ENCODE data around the gene BCAS4.
"Not testable (repeated sequence)": the region's sequence is repeated elsewhere in the genome, so short reads cannot be mapped to it uniquely, and the experiment has no call there.

BCAS4 gene

DNA sequence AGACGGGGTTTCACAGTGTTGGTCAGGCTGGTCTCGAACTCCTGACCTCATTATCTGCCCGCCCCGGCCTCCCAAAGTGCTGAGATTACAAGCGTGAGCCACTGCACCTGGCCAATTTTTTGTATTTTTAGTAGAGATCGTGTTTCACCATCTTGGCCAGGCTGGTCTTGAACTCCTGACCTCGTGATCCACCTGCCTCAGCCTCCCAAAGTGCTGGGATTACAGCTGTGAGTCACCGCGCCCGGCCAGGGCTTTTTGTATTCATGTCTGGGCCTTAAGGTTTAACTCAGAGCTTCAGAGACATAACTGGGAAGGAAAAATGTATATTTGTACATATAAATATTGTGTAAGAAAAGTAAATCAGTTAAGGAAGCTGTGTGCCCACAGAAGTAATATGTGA is 29.6 kb upstream of the BCAS4 start:
- not testable (repeated sequence) for H3K27ac Mint-ChIP-seq; H3K9me3 Mint-ChIP-seq; H3K4me1 Mint-ChIP-seq; ATAC-seq; H3K4me3 Mint-ChIP-seq; DNase-seq (ENCODE audit: low spot score in 2 of 2); H3K36me3 Mint-ChIP-seq

DNA sequence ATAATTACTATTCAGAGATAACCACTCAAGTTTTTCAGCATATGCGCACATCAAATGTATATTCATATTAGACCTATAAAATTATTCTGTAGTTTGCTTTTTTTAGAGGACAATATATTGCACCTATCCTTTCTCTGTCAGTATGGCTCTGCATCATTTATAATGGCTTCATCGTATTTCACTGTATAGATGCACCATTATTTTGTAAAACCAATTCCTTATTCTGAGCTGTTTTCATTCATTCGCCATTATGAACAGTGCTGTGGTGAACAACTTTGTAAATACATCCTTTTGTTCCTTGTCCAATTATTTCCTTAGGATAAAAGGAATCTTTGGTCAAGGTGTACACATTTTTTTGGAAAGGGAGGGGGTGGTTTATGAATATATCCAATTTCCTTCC is 29.2 kb upstream of the BCAS4 start:
- Mint-ChIP-seq H3K27ac (no peak overlapping the region), H3K4me3 (no peak overlapping the region)

DNA sequence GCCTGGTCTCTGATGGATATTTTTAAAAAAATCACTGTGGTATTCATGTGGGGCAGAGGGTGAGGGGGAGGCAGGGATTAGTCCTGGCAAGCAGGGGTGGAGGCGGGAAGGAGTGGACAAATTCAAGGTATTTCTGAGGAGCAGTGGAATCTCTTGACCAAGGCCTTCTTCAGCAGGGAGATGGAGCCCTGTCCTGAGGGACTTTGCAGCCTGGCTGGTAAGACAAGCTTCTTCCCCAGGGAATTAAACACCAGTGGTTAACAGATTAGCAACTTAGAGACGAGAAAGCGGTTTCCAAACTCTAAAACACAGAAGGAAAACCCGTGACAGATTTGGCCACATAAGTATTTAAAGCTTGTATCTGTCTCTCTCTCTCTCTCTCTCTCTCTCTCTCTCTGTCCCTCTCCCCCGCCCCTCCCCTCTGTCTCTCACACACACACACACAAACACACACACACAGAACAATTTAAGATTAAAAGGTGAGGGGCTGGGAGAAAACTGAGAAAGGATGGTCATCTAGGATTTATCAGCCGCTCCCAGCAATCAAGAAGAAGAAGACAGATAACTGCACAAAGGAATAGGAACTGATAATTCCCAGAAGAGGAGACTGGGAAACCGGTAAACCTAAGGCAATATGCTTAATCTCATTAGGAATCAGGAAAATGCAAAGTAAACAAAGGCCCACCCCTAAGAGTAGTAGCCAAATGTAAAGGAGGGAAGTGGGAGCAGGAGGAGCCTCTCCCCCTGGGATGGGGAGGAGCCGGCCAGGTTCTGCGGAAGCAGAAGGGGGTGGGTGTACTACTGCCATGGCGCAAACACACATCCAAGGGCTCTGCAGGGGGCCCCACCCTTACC is 27.7 kb upstream of the BCAS4 start:
- H3K9me3 Mint-ChIP-seq; H3K36me3 Mint-ChIP-seq; H3K4me1 Mint-ChIP-seq; H3K27ac Mint-ChIP-seq; ATAC-seq; H3K4me3 Mint-ChIP-seq; DNase-seq (ENCODE audit: low spot score in 2 of 2): not testable (repeated sequence)

More for the DNA sequence above, 29.2 kb upstream of the BCAS4 start:
- DNase-seq (ENCODE audit: low spot score in 2 of 2) (no peak), ATAC-seq (no peak)
- Mint-ChIP-seq H3K36me3 (no peaks in the 10 kb centered on the region), H3K9me3 (no peaks in the 10 kb centered on the region), H3K4me1 (no peaks in the 10 kb centered on the region)

DNA sequence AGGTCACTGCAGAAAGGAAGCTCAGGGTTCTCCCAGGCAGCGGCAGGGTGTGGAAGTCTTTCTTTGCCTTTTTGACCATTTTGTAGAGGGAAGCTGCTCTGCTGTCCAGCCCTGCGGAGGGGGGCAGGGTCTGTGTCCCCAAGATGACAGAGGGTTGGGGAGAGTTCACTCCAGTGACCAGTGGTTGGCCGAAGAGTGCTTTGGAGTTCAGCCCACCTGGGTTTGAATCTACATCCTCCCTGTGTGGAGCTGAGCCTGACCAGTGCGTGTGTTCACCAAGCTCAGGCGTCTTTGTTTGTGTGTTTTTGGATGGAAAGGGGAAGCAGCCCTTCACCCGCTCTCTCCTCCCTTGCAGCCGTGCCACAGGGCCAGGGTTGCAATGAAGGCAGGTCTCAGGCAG is 25.9 kb upstream of the BCAS4 start:
- H3K27ac Mint-ChIP-seq; H3K4me1 Mint-ChIP-seq; DNase-seq (ENCODE audit: low spot score in 2 of 2); H3K36me3 Mint-ChIP-seq; ATAC-seq; H3K9me3 Mint-ChIP-seq; H3K4me3 Mint-ChIP-seq: not testable (repeated sequence)

DNA sequence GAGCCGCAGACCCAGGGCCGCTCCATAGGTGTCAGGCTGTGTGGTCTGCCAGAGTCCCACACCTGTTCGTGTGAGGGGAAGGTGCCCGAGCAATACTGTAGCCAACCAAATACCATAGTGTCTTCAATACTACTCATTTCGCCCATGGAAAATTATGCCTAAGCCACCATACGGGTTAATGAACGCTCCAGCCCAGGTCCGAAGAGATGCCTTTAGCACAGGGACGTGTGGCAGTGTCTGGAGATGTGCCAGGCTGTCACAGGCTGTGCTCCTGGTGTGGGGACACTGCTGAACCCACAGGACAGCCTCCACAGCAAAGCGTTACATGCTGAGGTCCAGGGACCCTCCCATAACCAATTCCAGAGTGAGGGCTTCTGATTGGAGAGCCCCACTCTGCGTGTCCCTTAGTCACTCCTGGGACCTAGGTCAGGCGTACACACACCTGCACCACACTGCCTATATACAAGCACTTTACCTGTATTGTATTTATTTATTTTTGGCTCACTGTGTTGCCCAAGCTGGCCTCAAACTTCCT is 25.2 kb upstream of the BCAS4 start:
- not testable (repeated sequence) for DNase-seq (ENCODE audit: low spot score in 2 of 2); H3K4me3 Mint-ChIP-seq; H3K36me3 Mint-ChIP-seq; H3K27ac Mint-ChIP-seq; H3K4me1 Mint-ChIP-seq; H3K9me3 Mint-ChIP-seq
- peak; percentile 26 for ATAC-seq

DNA sequence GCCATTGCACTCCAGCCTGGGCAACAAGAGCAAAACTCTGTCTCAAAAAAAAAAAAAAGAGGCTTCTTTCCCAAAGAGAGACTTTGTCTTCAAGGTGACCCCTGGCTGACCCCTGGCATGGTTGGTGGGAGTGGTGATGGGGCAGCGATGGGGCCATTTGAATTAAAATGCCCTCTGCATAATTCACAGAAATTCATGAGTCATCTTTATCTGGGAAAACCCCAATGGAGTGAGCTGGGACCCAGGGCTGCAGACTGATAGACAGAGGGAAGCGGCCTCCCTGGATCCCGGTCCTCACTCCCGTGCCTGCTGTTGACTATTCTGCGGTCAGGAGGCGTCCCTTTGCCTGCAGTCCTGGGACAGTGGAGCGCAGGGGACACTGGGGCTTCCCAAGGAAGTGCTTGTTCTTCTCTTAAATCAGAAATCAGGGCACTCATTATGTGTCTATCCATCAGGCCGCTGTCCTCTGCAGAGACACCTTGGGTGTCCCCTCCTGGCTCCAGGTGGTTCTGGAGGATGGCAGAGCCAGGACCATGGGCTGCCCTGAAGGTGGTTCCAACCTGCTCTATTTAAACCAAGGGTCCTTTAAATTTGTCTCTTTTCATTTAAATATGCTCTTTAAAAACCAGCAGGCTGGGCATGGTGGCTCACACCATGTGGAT is 23.3 kb upstream of the BCAS4 start:
- H3K9me3 Mint-ChIP-seq; ATAC-seq; DNase-seq (ENCODE audit: low spot score in 2 of 2); H3K36me3 Mint-ChIP-seq; H3K27ac Mint-ChIP-seq; H3K4me3 Mint-ChIP-seq; H3K4me1 Mint-ChIP-seq: not testable (repeated sequence)

DNA sequence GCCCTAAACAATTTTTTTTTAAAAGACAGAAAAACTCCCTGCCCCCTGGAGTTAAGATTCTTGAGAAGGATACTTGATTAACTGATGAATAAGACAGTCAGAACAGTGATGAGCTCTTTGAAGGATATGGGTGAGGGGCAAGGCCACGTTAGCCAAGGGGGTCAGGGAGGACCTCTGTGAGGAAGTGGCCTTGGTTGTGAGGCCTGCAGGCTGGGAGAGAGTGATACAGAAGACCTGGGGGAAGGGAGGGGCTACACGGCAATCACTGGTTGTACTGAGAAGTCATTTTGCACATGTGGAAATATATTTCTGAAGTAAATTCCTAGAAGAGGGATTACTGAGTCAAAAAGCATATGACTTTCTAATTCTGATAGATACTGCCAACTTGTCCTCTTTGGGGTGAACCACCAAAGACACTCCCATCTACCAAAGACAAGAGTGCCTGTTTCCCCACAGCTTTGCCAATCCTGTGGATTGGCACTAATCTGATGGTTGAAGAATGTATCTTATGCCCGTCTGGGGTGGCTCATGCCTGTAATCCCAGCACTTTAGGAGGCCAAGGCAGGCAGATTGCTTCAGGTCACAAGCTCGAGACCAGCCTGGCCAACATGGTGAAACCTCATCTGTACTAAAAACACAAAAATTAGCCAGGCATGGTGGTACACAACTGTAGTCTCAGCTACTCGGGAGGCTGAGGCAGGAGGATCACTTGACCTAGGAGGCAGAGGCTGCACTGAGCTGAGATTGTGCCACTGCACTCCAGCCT is 22.3 kb upstream of the BCAS4 start:
- Mint-ChIP-seq H3K36me3 (no peaks in the 10 kb centered on the region), H3K4me1 (peaks cover 6% of the 10 kb centered on the region), H3K27ac (peak overlapping the region; percentile 8), H3K9me3 (no peaks in the 10 kb centered on the region), H3K4me3 (no peak overlapping the region)
- DNase-seq (ENCODE audit: low spot score in 2 of 2) (no peak), ATAC-seq (no peak)

DNA sequence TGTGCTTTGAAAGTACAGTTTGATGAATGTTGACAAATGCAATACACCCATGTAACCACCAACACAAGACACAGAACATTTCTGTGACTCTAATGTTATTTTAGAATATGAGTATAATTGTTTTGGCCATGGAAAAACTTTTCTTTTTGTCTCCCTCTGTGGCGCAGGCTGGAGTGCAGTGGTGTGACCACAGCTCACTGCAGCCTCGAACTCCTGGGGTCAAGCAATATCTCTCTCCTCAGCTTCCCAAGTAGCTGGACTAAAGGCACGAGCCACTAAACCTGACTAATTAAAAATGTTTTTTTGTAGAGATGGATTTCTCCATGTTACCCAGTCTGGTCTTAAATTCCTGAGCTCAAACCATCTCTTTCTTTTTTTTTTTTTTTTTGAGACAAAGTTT is 20.3 kb upstream of the BCAS4 start:
- Mint-ChIP-seq H3K27ac (no peak overlapping the region), H3K4me1 (peaks cover 6% of the 10 kb centered on the region), H3K9me3 (no peaks in the 10 kb centered on the region), H3K36me3 (no peaks in the 10 kb centered on the region), H3K4me3 (no peak overlapping the region)
- ATAC-seq (no peak), DNase-seq (ENCODE audit: low spot score in 2 of 2) (no peak)

DNA sequence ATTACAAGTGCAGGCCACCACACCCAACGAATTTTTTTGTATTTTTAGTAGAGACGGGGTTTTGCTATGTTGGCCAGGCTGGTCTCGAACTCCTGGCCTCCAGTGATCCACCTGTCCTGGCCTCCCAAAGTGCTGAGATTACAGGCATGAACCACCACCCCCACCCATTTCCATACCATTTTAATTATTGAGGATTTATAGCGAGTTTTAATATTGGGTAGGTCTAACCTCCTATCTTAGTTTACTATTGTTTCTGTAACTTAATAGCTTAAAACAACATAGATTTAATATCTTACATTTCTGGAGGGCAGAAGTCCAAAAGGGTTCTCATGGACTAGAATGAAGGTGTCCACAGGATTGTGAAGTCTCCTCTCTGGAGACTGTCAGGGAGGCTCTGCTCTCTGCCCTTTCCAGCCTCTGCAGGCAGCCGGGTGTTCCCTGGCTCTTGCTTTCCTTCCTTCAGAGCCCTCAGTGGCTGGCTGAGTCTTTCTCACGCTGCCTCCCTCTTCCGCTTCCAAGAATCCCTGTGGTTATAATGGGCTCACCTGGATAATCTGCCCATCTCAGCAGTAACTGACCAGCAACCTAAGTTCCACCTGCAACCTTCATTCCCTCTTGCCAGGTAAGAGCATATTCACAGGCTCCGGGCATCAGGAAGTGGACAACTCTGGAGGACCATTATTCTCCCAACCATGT is 18.6 kb upstream of the BCAS4 start:
- Mint-ChIP-seq H3K9me3 (no peaks in the 10 kb centered on the region), H3K36me3 (no peaks in the 10 kb centered on the region), H3K4me3 (no peak overlapping the region), H3K27ac (no peak overlapping the region), H3K4me1 (peaks cover 6% of the 10 kb centered on the region)
- DNase-seq (ENCODE audit: low spot score in 2 of 2) = no peak
- no peak for ATAC-seq

DNA sequence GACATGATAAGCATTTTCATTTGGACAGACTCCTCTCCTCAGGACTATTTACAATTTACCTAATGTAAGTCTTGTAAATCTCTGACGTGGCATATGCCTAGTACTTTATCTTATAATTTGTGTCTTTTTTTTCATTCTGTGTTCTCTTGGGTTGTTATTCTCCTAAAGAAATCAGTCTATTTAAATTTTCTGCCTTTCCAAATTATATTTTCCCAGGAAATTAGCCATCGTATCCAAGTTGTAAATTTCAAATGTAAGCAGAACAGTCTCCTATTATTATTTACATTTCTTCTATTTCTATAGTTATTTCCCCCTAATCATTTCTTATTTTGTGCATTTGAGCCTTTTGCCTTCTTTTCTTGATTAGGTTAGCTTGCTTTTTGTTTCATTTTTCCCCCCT is 17.5 kb upstream of the BCAS4 start:
- Mint-ChIP-seq H3K4me1 (peaks cover 3% of the 10 kb centered on the region), H3K9me3 (no peaks in the 10 kb centered on the region), H3K4me3 (no peak overlapping the region), H3K27ac (no peak overlapping the region), H3K36me3 (no peaks in the 10 kb centered on the region)
- ATAC-seq (no peak), DNase-seq (ENCODE audit: low spot score in 2 of 2) (no peak)

DNA sequence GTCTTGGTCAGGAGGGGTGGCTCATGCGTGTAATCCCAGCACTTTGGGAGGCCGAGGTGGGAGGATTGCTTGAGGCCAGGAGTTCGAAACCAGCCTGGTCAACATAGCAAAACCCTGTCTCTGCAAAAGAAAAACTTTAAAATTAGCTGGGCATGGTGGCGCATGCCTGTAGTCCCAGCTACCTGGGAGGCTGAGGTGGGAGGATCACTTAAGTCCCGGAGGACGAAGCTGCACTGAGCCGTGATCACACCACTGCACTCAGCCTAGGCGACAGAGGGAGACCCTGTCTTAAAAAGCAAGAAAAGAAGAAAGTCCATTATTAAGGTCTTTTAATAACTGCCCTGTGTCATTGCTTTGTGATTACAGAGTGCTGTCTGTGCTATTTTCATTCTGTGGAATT is 15.9 kb upstream of the BCAS4 start:
- DNase-seq (ENCODE audit: low spot score in 2 of 2); ATAC-seq; H3K4me1 Mint-ChIP-seq; H3K27ac Mint-ChIP-seq; H3K9me3 Mint-ChIP-seq; H3K36me3 Mint-ChIP-seq; H3K4me3 Mint-ChIP-seq: not testable (repeated sequence)

DNA sequence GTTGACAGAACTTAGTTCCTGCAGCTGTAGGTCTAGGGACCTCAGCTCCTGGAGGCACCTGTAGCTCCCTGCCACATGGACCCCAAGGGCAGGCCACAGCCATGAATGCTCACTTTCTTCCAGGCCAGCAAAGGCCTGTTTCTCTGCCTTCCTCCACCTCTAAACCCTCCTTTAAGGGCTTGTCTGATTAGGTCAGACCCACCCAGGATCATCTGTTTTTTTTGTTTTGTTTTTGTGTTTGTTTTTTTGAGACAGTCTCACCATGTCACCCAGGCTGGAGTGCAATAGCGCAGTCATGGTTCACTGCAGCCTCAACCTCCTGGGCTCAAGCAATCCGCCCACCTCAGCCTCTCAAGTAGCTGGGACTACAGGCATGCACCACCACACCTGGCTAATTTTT is 11.5 kb upstream of the BCAS4 start:
- Mint-ChIP-seq H3K4me1 (no peaks in the 10 kb centered on the region), H3K27ac (no peak overlapping the region)

DNA sequence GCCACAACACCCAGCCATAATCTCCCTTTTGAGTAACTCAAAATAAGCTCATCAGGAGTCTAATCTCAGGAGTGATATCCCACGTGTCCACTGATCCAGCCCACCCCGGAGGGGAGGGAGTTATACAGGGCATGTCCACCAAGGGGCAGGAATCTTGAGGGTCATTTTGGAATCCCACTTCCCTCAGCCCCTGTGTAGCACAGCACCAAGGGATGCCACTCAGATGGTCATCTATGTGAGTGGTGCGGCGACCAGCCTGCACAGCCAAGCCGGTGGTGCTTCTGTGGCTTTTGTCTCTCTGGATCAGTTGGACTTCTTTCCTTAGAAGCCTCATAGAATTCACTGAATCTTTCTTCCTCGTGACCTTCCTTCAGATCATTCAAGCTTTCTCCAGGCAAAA is 11.0 kb upstream of the BCAS4 start:
- Mint-ChIP-seq H3K9me3 (no peaks in the 10 kb centered on the region), H3K4me3 (no peak overlapping the region), H3K27ac (no peak overlapping the region), H3K4me1 (no peaks in the 10 kb centered on the region), H3K36me3 (no peaks in the 10 kb centered on the region)
- ATAC-seq (no peak), DNase-seq (ENCODE audit: low spot score in 2 of 2) (no peak)

More for the DNA sequence above, 11.5 kb upstream of the BCAS4 start:
- no peak for ATAC-seq
- Mint-ChIP-seq H3K36me3 (no peaks in the 10 kb centered on the region), H3K9me3 (no peaks in the 10 kb centered on the region), H3K4me3 (no peak overlapping the region)
- no peak for DNase-seq (ENCODE audit: low spot score in 2 of 2)

DNA sequence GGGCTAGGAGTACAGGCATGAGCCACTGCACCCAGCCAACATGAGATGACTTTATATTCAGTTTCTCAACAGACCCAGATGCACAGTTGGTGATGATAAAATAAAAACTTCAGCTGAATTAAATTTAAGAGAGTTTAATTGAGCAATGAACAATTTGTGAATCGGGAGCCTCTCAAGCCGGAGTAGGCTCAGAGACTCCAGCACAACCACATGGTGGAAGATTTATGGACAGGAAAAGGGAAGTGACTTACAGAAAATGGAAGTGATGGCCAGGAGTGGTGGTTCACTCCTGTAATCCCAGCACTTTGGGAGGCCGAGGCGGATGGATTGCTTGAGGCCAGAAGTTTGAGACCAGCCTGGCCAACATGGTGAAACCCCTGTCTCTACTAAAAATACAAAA is 10.4 kb upstream of the BCAS4 start:
- Mint-ChIP-seq H3K4me3 (no peak overlapping the region), H3K27ac (no peak overlapping the region), H3K9me3 (no peaks in the 10 kb centered on the region), H3K36me3 (no peaks in the 10 kb centered on the region), H3K4me1 (no peaks in the 10 kb centered on the region)
- DNase-seq (ENCODE audit: low spot score in 2 of 2) = no peak
- no peak for ATAC-seq

DNA sequence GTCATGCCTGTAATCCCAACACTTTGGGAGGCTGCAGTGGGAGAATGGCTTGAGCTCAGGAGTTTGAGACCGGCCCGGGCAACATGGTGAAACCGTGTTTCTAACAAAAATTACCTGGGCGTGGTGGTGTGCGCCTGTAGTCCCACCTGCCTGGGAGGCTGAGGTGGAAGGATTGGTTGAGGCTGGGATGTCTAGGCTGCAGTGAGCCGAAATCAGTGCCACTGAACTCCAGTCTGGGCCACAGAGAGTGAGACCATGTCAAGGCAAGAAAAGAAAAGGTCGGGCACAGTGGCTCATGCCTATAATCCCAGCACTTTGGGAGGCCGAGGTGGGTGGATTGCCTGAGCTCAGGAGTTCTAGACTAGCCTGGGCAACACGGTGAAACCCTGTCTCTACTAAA is 8.2 kb upstream of the BCAS4 start:
- no peak for ATAC-seq
- DNase-seq (ENCODE audit: low spot score in 2 of 2) = no peak
- Mint-ChIP-seq H3K4me1 (no peaks in the 10 kb centered on the region), H3K36me3 (no peaks in the 10 kb centered on the region), H3K9me3 (no peaks in the 10 kb centered on the region), H3K27ac (no peak overlapping the region), H3K4me3 (no peak overlapping the region)

All from stimulated activated effector memory CD8-positive, alpha-beta T cell treated with anti-CD3 and anti-CD28 coated beads, Interleukin-12 subunit alpha, Interleukin-12 subunit beta, amount 100 ng/mL, for 72 hours (primary cell).